ENCODE data around the gene CDK14.

Gene CDK14

GRCh38 chr7:90668992-90669391, 72.9 kb downstream of the CDK14 start:
- no peak overlapping the region for H3K27ac ChIP-seq (ENCODE audit: low read length)
- H3K4me2 ChIP-seq (ENCODE audit: low read length), result no peak overlapping the region
- no peaks in the 10 kb centered on the region for H3K9me3 ChIP-seq (ENCODE audit: insufficient read depth, low read length)
- no peak overlapping the region for H2AFZ ChIP-seq (ENCODE audit: low read depth, low read length)
- no peak overlapping the region for H3K9ac ChIP-seq (ENCODE audit: low read length)
- no peaks in the 10 kb centered on the region for H3K36me3 ChIP-seq (replicated peaks; ENCODE audit: low read depth, low read length)
- no peaks in the 10 kb centered on the region for H3K4me1 ChIP-seq (ENCODE audit: low read length)
- H3K27me3 ChIP-seq (ENCODE audit: low read depth, low read length), result no peaks in the 10 kb centered on the region
- no peaks in the 10 kb centered on the region for H4K20me1 ChIP-seq (ENCODE audit: insufficient read depth, low read length)
- no peaks in the 10 kb centered on the region for H3K79me2 ChIP-seq (ENCODE audit: low read length)
- TF ChIP-seq EZH2phosphoT487 (IDR thresholded peaks at IDR 0.05; ENCODE audit: low read depth), result no peak
- no peak for TF ChIP-seq CTCF (IDR thresholded peaks at IDR 0.05; ENCODE audit: low read depth, low read length)
- H3K4me3 ChIP-seq (ENCODE audit: low read length), result no peak overlapping the region

GRCh38 chr7:90669492-90669891, 73.4 kb downstream of the CDK14 start:
- H3K27me3 ChIP-seq (ENCODE audit: low read depth, low read length), result no peaks in the 10 kb centered on the region
- no peaks in the 10 kb centered on the region for H3K79me2 ChIP-seq (ENCODE audit: low read length)
- no peaks in the 10 kb centered on the region for H3K4me1 ChIP-seq (ENCODE audit: low read length)
- no peaks in the 10 kb centered on the region for H4K20me1 ChIP-seq (ENCODE audit: insufficient read depth, low read length)
- no peak overlapping the region for H3K4me3 ChIP-seq (ENCODE audit: low read length)
- no peak overlapping the region for H3K27ac ChIP-seq (ENCODE audit: low read length)
- TF ChIP-seq CTCF (IDR thresholded peaks at IDR 0.05; ENCODE audit: low read depth, low read length) (no peak), EZH2phosphoT487 (IDR thresholded peaks at IDR 0.05; ENCODE audit: low read depth) (no peak)
- H2AFZ ChIP-seq (ENCODE audit: low read depth, low read length), result no peak overlapping the region
- no peaks in the 10 kb centered on the region for H3K36me3 ChIP-seq (replicated peaks; ENCODE audit: low read depth, low read length)
- H3K4me2 ChIP-seq (ENCODE audit: low read length), result no peak overlapping the region
- no peak overlapping the region for H3K9ac ChIP-seq (ENCODE audit: low read length)
- H3K9me3 ChIP-seq (ENCODE audit: insufficient read depth, low read length), result no peaks in the 10 kb centered on the region

- Histone ChIP-seq H3K4me1 (ENCODE audit: low read length) (no peaks in the 10 kb centered on the region), H4K20me1 (ENCODE audit: insufficient read depth, low read length) (no peaks in the 10 kb centered on the region), H3K27me3 (ENCODE audit: low read depth, low read length) (no peaks in the 10 kb centered on the region), H3K36me3 (replicated peaks; ENCODE audit: low read depth, low read length) (no peaks in the 10 kb centered on the region), H3K9me3 (ENCODE audit: insufficient read depth, low read length) (no peaks in the 10 kb centered on the region), H3K9ac (ENCODE audit: low read length) (no peak overlapping the region), H3K4me2 (ENCODE audit: low read length) (no peak overlapping the region), H3K27ac (ENCODE audit: low read length) (no peak overlapping the region), H3K79me2 (ENCODE audit: low read length) (no peaks in the 10 kb centered on the region), H3K4me3 (ENCODE audit: low read length) (no peak overlapping the region), H2AFZ (ENCODE audit: low read depth, low read length) (no peak overlapping the region)
- no peak for TF ChIP-seq EZH2phosphoT487 (IDR thresholded peaks at IDR 0.05; ENCODE audit: low read depth)
- TF ChIP-seq CTCF (IDR thresholded peaks at IDR 0.05; ENCODE audit: low read depth, low read length), result no peak
These were observed 75.5 kb downstream of the CDK14 start for GRCh38 chr7:90671571-90671970.

GRCh38 chr7:90672210-90672609, 76.1 kb downstream of the CDK14 start:
- no peak overlapping the region for H3K4me3 ChIP-seq (ENCODE audit: low read length)
- H3K4me2 ChIP-seq (ENCODE audit: low read length), result no peak overlapping the region
- no peak overlapping the region for H3K9ac ChIP-seq (ENCODE audit: low read length)
- H2AFZ ChIP-seq (ENCODE audit: low read depth, low read length), result no peak overlapping the region
- no peaks in the 10 kb centered on the region for H3K36me3 ChIP-seq (replicated peaks; ENCODE audit: low read depth, low read length)
- H3K27me3 ChIP-seq (ENCODE audit: low read depth, low read length), result no peaks in the 10 kb centered on the region
- no peaks in the 10 kb centered on the region for H3K79me2 ChIP-seq (ENCODE audit: low read length)
- H4K20me1 ChIP-seq (ENCODE audit: insufficient read depth, low read length), result no peaks in the 10 kb centered on the region
- H3K4me1 ChIP-seq (ENCODE audit: low read length), result no peaks in the 10 kb centered on the region
- no peak for TF ChIP-seq EZH2phosphoT487 (IDR thresholded peaks at IDR 0.05; ENCODE audit: low read depth)
- TF ChIP-seq CTCF (IDR thresholded peaks at IDR 0.05; ENCODE audit: low read depth, low read length), result no peak
- H3K27ac ChIP-seq (ENCODE audit: low read length), result no peak overlapping the region
- no peaks in the 10 kb centered on the region for H3K9me3 ChIP-seq (ENCODE audit: insufficient read depth, low read length)

Data from OCI-LY3 (cell line).